Measurements from ENCODE around the gene ADAMTSL1.

- no peak for TF ChIP-seq EGR1 (IDR thresholded peaks at IDR 0.05; ENCODE audit: low read depth in 2 of 2)
- TF ChIP-seq JUND (IDR thresholded peaks at IDR 0.05) = no peak
- no peak for TF ChIP-seq CTCF (IDR thresholded peaks at IDR 0.05; ENCODE audit: low read depth, low read length, missing input control)
- no peak for TF ChIP-seq FOXA1 (IDR thresholded peaks at IDR 0.05)
- TF ChIP-seq YY1 (IDR thresholded peaks at IDR 0.05) = no peak
- TF ChIP-seq RAD21 (IDR thresholded peaks at IDR 0.05) = no peak
- TF ChIP-seq TAF1 (conservative IDR thresholded peaks at IDR 0.05) = no peak
- TF ChIP-seq GABPA (IDR thresholded peaks at IDR 0.05 in 1 of 2, conservative IDR thresholded peaks at IDR 0.05 in 1 of 2) = no peak
- no peak for TF ChIP-seq HNF4G (IDR thresholded peaks at IDR 0.05)
- TF ChIP-seq MAX (IDR thresholded peaks at IDR 0.05) = no peak
- TF ChIP-seq, protein P1, sequence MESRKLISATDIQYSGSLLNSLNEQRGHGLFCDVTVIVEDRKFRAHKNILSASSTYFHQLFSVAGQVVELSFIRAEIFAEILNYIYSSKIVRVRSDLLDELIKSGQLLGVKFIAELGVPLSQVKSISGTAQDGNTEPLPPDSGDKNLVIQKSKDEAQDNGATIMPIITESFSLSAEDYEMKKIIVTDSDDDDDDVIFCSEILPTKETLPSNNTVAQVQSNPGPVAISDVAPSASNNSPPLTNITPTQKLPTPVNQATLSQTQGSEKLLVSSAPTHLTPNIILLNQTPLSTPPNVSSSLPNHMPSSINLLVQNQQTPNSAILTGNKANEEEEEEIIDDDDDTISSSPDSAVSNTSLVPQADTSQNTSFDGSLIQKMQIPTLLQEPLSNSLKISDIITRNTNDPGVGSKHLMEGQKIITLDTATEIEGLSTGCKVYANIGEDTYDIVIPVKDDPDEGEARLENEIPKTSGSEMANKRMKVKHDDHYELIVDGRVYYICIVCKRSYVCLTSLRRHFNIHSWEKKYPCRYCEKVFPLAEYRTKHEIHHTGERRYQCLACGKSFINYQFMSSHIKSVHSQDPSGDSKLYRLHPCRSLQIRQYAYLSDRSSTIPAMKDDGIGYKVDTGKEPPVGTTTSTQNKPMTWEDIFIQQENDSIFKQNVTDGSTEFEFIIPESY (IDR thresholded peaks at IDR 0.05) = no peak
- TF ChIP-seq, protein P2, sequence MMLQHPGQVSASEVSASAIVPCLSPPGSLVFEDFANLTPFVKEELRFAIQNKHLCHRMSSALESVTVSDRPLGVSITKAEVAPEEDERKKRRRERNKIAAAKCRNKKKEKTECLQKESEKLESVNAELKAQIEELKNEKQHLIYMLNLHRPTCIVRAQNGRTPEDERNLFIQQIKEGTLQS (IDR thresholded peaks at IDR 0.05) = no peak
- TF ChIP-seq, protein P3, sequence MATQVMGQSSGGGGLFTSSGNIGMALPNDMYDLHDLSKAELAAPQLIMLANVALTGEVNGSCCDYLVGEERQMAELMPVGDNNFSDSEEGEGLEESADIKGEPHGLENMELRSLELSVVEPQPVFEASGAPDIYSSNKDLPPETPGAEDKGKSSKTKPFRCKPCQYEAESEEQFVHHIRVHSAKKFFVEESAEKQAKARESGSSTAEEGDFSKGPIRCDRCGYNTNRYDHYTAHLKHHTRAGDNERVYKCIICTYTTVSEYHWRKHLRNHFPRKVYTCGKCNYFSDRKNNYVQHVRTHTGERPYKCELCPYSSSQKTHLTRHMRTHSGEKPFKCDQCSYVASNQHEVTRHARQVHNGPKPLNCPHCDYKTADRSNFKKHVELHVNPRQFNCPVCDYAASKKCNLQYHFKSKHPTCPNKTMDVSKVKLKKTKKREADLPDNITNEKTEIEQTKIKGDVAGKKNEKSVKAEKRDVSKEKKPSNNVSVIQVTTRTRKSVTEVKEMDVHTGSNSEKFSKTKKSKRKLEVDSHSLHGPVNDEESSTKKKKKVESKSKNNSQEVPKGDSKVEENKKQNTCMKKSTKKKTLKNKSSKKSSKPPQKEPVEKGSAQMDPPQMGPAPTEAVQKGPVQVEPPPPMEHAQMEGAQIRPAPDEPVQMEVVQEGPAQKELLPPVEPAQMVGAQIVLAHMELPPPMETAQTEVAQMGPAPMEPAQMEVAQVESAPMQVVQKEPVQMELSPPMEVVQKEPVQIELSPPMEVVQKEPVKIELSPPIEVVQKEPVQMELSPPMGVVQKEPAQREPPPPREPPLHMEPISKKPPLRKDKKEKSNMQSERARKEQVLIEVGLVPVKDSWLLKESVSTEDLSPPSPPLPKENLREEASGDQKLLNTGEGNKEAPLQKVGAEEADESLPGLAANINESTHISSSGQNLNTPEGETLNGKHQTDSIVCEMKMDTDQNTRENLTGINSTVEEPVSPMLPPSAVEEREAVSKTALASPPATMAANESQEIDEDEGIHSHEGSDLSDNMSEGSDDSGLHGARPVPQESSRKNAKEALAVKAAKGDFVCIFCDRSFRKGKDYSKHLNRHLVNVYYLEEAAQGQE (IDR thresholded peaks at IDR 0.05) = no peak
Observed at GRCh38 chr9:18766989-18767550, 293.1 kb downstream of the ADAMTSL1 start.
